Mesendoderm (in vitro differentiated cells): Measurements from ENCODE around the gene TLX3.

ENCODE experiments used
- DNase-seq: peaks from one replicate; pipeline ENCODE4 v3.0.0; 2013
- H2AK5ac ChIP-seq: 2 replicates; pipeline ENCODE4 v1.6.1; 2013; ENCODE audit warnings: low read length, inconsistent platforms
- H2BK120ac ChIP-seq: 2 replicates; pipeline ENCODE4 v1.6.1; 2013; ENCODE audit warnings: low read depth, mild to moderate bottlenecking, low read length, moderate library complexity, mixed read lengths
- H2BK15ac ChIP-seq: replicated peaks from 2 replicates; pipeline ENCODE4 v1.6.1; 2013; ENCODE audit warnings: low read depth, mild to moderate bottlenecking, moderate library complexity
- H2BK5ac ChIP-seq: 2 replicates; pipeline ENCODE4 v1.6.1; 2013; ENCODE audit warnings: low read length, inconsistent platforms
- H3K18ac ChIP-seq: 2 replicates; pipeline ENCODE4 v1.6.1; 2013; ENCODE audit warnings: mild to moderate bottlenecking, low read length, mixed read lengths
- H3K23ac ChIP-seq: one replicate; pipeline ENCODE4 v1.6.1; 2013; ENCODE audit warnings: low read length
- H3K27ac ChIP-seq: 2 replicates; pipeline ENCODE4 v1.5.1; 2013; ENCODE audit warnings: low read depth, mild to moderate bottlenecking, inconsistent platforms, low read length, moderate library complexity
- H3K27me3 ChIP-seq: 2 replicates; pipeline ENCODE4 v1.6.1; 2013; ENCODE audit warnings: low read length, control low read depth, mild to moderate bottlenecking, inconsistent platforms; ENCODE audit not compliant: insufficient read depth, poor library complexity
- H3K36me3 ChIP-seq: 2 replicates; pipeline ENCODE4 v1.6.1; 2013; ENCODE audit warnings: low read length, inconsistent platforms; ENCODE audit not compliant: control insufficient read depth, insufficient read depth
- H3K4ac ChIP-seq: one replicate; pipeline ENCODE4 v1.6.1; 2013; ENCODE audit warnings: low read depth, mild to moderate bottlenecking, low read length, moderate library complexity
- H3K4me1 ChIP-seq: 2 replicates; pipeline ENCODE4 v1.6.1; 2013; ENCODE audit warnings: low read depth, low read length, inconsistent platforms; ENCODE audit not compliant: control insufficient read depth
- H3K4me2 ChIP-seq: 2 replicates; pipeline ENCODE4 v1.6.1; 2013; ENCODE audit warnings: low read length
- H3K4me3 ChIP-seq: 2 replicates; pipeline ENCODE4 v1.5.1; 2013; ENCODE audit warnings: mild to moderate bottlenecking, low read length
- H3K56ac ChIP-seq: one replicate; pipeline ENCODE4 v1.6.1; 2013; ENCODE audit warnings: low read length
- H3K79me1 ChIP-seq: 2 replicates; pipeline ENCODE4 v1.6.1; 2013; ENCODE audit warnings: low read length, inconsistent platforms
- H3K79me2 ChIP-seq: 2 replicates; pipeline ENCODE4 v1.6.1; 2013; ENCODE audit warnings: mild to moderate bottlenecking, low read length; ENCODE audit not compliant: control insufficient read depth, insufficient read depth
- H3K9ac ChIP-seq: 2 replicates; pipeline ENCODE4 v1.6.1; 2013; ENCODE audit warnings: low read length, inconsistent platforms
- H4K5ac ChIP-seq: one replicate; pipeline ENCODE4 v1.6.1; 2013; ENCODE audit warnings: low read length
- H4K8ac ChIP-seq: one replicate; pipeline ENCODE4 v1.6.1; 2013; ENCODE audit warnings: low read depth, mild to moderate bottlenecking, control low read depth, low read length, moderate library complexity
- WGBS: extraction: QIAGEN DNeasy Blood & Tissue Kit; methylation state at CpG from one replicate; pipeline ENCODE4 v1.1.7; 2013; ENCODE audit warnings: low lambda C conversion rate, missing lambda C conversion rate; ENCODE audit not compliant: insufficient coverage; ENCODE audit errors: extremely low coverage; 5-methylcytosine and 5-hydroxymethylcytosine counted together

Gene TLX3

DNA sequence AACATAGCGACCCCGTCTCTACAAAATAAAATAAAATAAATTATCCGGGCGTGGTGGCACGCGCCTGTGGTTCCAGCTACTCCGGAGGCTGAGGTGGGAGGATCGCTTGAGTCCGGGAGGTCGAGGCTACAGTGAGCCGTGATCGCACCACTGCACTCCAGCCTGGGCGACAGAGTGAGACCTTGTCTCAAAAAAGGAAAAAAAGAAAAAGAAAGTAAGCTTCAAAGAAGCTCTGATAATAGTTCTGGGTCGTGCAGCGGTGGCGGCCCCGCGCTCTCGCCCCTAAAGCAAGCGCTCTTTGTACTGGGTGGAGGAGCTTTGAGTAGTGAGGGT lies 6.8 kb downstream of the TLX3 start:
- no CpG with 5 or more reads among the region's 20 CpGs for WGBS
- no peaks in the 10 kb centered on the region for H3K36me3 ChIP-seq

DNA sequence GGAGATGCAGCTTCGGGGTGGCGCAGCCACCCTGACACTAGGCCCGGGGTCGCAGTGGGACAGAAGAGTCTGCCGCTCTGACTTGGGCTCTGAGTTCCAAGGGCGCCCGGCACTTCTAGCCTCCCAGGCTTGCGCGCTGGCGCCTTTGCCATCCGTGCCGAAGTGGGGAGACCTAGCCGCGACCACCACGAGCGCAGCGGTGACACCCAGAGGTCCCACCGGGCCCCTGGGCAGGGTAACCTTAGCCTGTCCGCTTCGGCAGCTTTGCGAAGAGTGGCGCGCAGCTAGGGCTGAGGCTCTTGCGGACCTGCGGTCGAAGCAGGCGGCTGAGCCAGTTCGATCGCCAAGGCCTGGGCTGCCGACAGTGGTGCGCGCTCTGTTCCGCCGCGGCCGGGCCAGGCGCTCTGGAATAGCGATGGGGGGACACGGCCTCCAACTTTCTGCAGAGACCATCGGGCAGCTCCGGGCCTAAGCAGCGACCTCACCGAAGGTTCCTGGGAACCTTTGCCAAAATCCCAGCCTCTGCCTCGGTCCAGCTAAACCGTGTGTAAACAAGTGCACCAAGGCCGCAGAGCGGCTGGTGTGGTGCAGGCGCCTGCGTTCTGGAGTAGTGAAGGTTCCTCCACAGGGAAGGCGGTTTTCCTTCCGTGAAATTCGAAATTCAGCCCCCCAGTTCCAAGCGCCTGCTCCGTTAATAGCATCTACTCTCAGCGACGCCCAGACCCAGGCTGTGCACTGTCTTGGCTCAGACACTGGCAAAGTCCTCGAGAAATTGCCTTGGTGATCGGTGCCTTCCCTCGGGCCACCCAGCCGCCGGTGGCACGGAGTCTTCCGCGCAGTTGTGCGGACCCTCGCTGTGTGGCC lies 7.4 kb downstream of the TLX3 start:
- Histone ChIP-seq H3K18ac (no peak overlapping the region), H2BK5ac (no peak overlapping the region), H3K23ac (peak overlapping the region; percentile 80), H3K4ac (no peak overlapping the region), H3K36me3 (no peaks in the 10 kb centered on the region), H4K5ac (no peak overlapping the region), H2BK120ac (no peak overlapping the region), H3K79me1 (no peaks in the 10 kb centered on the region), H3K9ac (no peak overlapping the region), H4K8ac (no peak overlapping the region), H3K4me2 (peak overlapping the region; percentile 18), H3K79me2 (no peaks in the 10 kb centered on the region), H3K56ac (peak overlapping the region; percentile 34), H3K27me3 (peaks cover 82% of the 10 kb centered on the region), H2BK15ac (no peak overlapping the region), H3K4me1 (no peaks in the 10 kb centered on the region), H3K4me3 (no peak overlapping the region), H2AK5ac (no peak overlapping the region), H3K27ac (no peak overlapping the region)
- no CpG with 5 or more reads among the region's 66 CpGs for WGBS
- peak; percentile 51 for DNase-seq

More for the DNA sequence above, 6.8 kb downstream of the TLX3 start:
- Histone ChIP-seq H3K23ac (no peak overlapping the region), H3K4ac (no peak overlapping the region), H4K8ac (no peak overlapping the region), H3K27me3 (peaks cover 86% of the 10 kb centered on the region), H3K79me1 (no peaks in the 10 kb centered on the region), H3K4me3 (no peak overlapping the region), H3K18ac (no peak overlapping the region), H3K4me1 (no peaks in the 10 kb centered on the region), H3K9ac (no peak overlapping the region), H2BK120ac (no peak overlapping the region), H3K4me2 (no peak overlapping the region), H2BK15ac (no peak overlapping the region), H3K56ac (no peak overlapping the region), H3K27ac (no peak overlapping the region), H4K5ac (no peak overlapping the region), H2BK5ac (no peak overlapping the region), H2AK5ac (no peak overlapping the region), H3K79me2 (no peaks in the 10 kb centered on the region)
- DNase-seq = no peak

DNA sequence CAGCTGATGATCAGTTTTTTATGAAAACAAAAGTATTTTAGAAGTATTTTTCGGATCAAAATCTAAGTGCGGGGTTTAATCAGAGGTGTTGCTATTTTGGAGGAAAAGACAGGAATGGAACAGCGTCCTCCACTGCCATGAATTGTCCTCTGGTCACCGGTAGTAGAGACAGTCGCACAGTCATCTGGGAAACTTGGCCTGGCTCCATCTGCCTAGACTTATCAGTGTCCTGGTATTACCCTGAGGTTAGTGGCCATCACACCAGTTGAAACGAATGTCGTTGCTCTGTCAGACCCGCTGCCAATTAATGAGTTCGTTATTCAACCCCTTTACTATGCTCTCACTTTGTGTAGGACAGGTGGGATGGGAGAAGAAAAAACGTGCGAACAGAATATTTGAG lies 8.2 kb downstream of the TLX3 start:
- H4K5ac ChIP-seq = no peak overlapping the region
- no peak for DNase-seq
- WGBS = no CpG with 5 or more reads among the region's 11 CpGs
- H3K36me3 ChIP-seq = no peaks in the 10 kb centered on the region
- no peak overlapping the region for H2BK15ac ChIP-seq
- H3K27ac ChIP-seq = no peak overlapping the region
- H3K4me3 ChIP-seq = no peak overlapping the region
- no peak overlapping the region for H3K4me2 ChIP-seq
- no peak overlapping the region for H4K8ac ChIP-seq
- H2BK5ac ChIP-seq = no peak overlapping the region
- H3K23ac ChIP-seq = no peak overlapping the region
- H3K4ac ChIP-seq = no peak overlapping the region
- H2AK5ac ChIP-seq = no peak overlapping the region
- H3K79me2 ChIP-seq = no peaks in the 10 kb centered on the region
- H3K79me1 ChIP-seq = no peaks in the 10 kb centered on the region
- H3K4me1 ChIP-seq = no peaks in the 10 kb centered on the region
- H3K9ac ChIP-seq = no peak overlapping the region
- no peak overlapping the region for H3K56ac ChIP-seq
- peaks cover 79% of the 10 kb centered on the region for H3K27me3 ChIP-seq
- H2BK120ac ChIP-seq = no peak overlapping the region
- no peak overlapping the region for H3K18ac ChIP-seq

- no peak overlapping the region for H2BK120ac ChIP-seq
- H3K9ac ChIP-seq = no peak overlapping the region
- no peaks in the 10 kb centered on the region for H3K4me1 ChIP-seq
- H3K79me1 ChIP-seq = no peaks in the 10 kb centered on the region
- H3K4ac ChIP-seq = no peak overlapping the region
- DNase-seq = peak; percentile 66
- H4K8ac ChIP-seq = no peak overlapping the region
- no peak overlapping the region for H3K4me3 ChIP-seq
- no peak overlapping the region for H2BK15ac ChIP-seq
- peaks cover 71% of the 10 kb centered on the region for H3K27me3 ChIP-seq
- H3K56ac ChIP-seq = no peak overlapping the region
- H2AK5ac ChIP-seq = no peak overlapping the region
- no CpG with 5 or more reads among the region's 9 CpGs for WGBS
- H2BK5ac ChIP-seq = no peak overlapping the region
- H3K23ac ChIP-seq = no peak overlapping the region
- H4K5ac ChIP-seq = no peak overlapping the region
- no peak overlapping the region for H3K18ac ChIP-seq
- H3K36me3 ChIP-seq = no peaks in the 10 kb centered on the region
- no peak overlapping the region for H3K27ac ChIP-seq
- H3K79me2 ChIP-seq = no peaks in the 10 kb centered on the region
- H3K4me2 ChIP-seq = no peak overlapping the region
Measured at GRCh38 chr5:171318026-171318425, 9.0 kb downstream of the TLX3 start.

- Histone ChIP-seq H3K27me3 (peaks cover 50% of the 10 kb centered on the region), H3K23ac (no peak overlapping the region), H3K9ac (no peak overlapping the region), H4K8ac (no peak overlapping the region), H3K18ac (no peak overlapping the region), H2BK5ac (no peak overlapping the region), H3K36me3 (no peaks in the 10 kb centered on the region), H4K5ac (no peak overlapping the region), H3K79me2 (no peaks in the 10 kb centered on the region), H3K56ac (no peak overlapping the region), H3K4ac (no peak overlapping the region), H3K4me2 (no peak overlapping the region), H2AK5ac (no peak overlapping the region), H3K27ac (no peak overlapping the region), H2BK120ac (no peak overlapping the region), H2BK15ac (no peak overlapping the region), H3K4me3 (no peak overlapping the region), H3K79me1 (no peaks in the 10 kb centered on the region), H3K4me1 (no peaks in the 10 kb centered on the region)
- no CpG with 5 or more reads among the region's 7 CpGs for WGBS
- DNase-seq = no peak
Measured at GRCh38 chr5:171321447-171321846, 12.4 kb downstream of the TLX3 start.

GRCh38 chr5:171322527-171322926 lies 13.5 kb downstream of the TLX3 start:
- no peaks in the 10 kb centered on the region for H3K79me2 ChIP-seq
- H3K4me1 ChIP-seq = no peaks in the 10 kb centered on the region
- H3K4ac ChIP-seq = no peak overlapping the region
- no peak overlapping the region for H3K4me3 ChIP-seq
- H4K5ac ChIP-seq = no peak overlapping the region
- H3K4me2 ChIP-seq = no peak overlapping the region
- H3K27me3 ChIP-seq = peaks cover 40% of the 10 kb centered on the region
- no peak overlapping the region for H2AK5ac ChIP-seq
- H2BK5ac ChIP-seq = no peak overlapping the region
- no peak overlapping the region for H2BK15ac ChIP-seq
- H2BK120ac ChIP-seq = no peak overlapping the region
- no peaks in the 10 kb centered on the region for H3K79me1 ChIP-seq
- H3K56ac ChIP-seq = no peak overlapping the region
- H4K8ac ChIP-seq = no peak overlapping the region
- H3K9ac ChIP-seq = no peak overlapping the region
- H3K36me3 ChIP-seq = no peaks in the 10 kb centered on the region
- H3K27ac ChIP-seq = no peak overlapping the region
- no peak for DNase-seq
- H3K18ac ChIP-seq = no peak overlapping the region
- no CpG with 5 or more reads among the region's 5 CpGs for WGBS
- H3K23ac ChIP-seq = no peak overlapping the region
